HepG2 (cell line): Measurements from ENCODE around the gene NAT9. TPM values are rescaled to one million over a fixed set of nuclear protein-coding genes. Genes with fewer than 3 reads are reported as not detected.

Experiments used
- ATAC-seq: fragments of 200-7000 bp; cut with Tn5 transposase; 3 replicates; pipeline ENCODE4 v1.9.1; 2020; ENCODE audit warnings: mild to moderate bottlenecking, moderate library complexity
- BruUV-seq: library from RNA; stranded (reverse); fragments of 400-500 nt; replicated peaks from 2 replicates; lab custom pipeline; 2021; lab: Mats Ljungman, UMichigan
- CTCF ChIA-PET: fragments of 300-600 bp; formaldehyde crosslinking; extraction: SDS; loops from one replicate; lab custom pipeline; 2021; ENCODE audit warnings: low total read pairs, inconsistent platforms, low intra/inter-chr PET ratio; lab: Yijun Ruan, JAX
- POLR2A ChIA-PET: fragments of 350-600 bp; sonication (Branson Sonifier 250); formaldehyde crosslinking; loops from one replicate; lab custom pipeline; 2020; ENCODE audit warnings: antibody characterized with exemption, inconsistent platforms; lab: Yijun Ruan, JAX
- DNase-seq: peaks from one replicate; pipeline ENCODE4 v3.0.0-alpha.2; 2015; ENCODE audit warnings: low spot score
- FAIRE-seq: peaks from 3 replicates; lab custom pipeline; 2011; peaks lifted over from hg19 to GRCh38; lab: Jason Lieb, UNC
- H2AFZ ChIP-seq: one replicate; pipeline ENCODE4 v1.6.1; 2011; ENCODE audit warnings: low read length, inconsistent platforms
- H3K27ac ChIP-seq: fragments of 300-600 bp; 3 replicates; pipeline ENCODE4 v1.8.0; 2011; ENCODE audit warnings: mixed run types, mild to moderate bottlenecking, mixed read lengths, low read length, inconsistent platforms; ENCODE audit not compliant: insufficient read depth; ENCODE audit errors: extremely low read length
- H3K27me3 ChIP-seq, 2 experiments: fragments of 200-600 bp in 1 of 2; 2 replicates in 1 of 2; 3 replicates in 1 of 2; pipeline versions ENCODE4 v1.6.0 to v1.8.0; 2011; ENCODE audit warnings: low read length in 2 of 2, mild to moderate bottlenecking in 2 of 2, moderate library complexity in 2 of 2, inconsistent platforms in 1 of 2; ENCODE audit not compliant: insufficient read depth in 2 of 2, control insufficient read depth in 1 of 2
- H3K36me3 ChIP-seq, 2 experiments: fragments of 200-600 bp in 1 of 2; replicated peaks in 1 of 2; 2 replicates in 1 of 2; 3 replicates in 1 of 2; pipeline versions ENCODE4 v1.5.1 to v1.8.0; 2011; ENCODE audit warnings: low read length in 2 of 2, inconsistent platforms in 1 of 2; ENCODE audit not compliant: insufficient read depth in 2 of 2, control insufficient read depth in 1 of 2
- H3K4me1 ChIP-seq: 2 replicates; pipeline ENCODE4 v1.5.1; 2012; ENCODE audit warnings: low read length, inconsistent platforms; ENCODE audit not compliant: insufficient read depth
- H3K4me2 ChIP-seq: 2 replicates; pipeline ENCODE4 v1.6.0; 2011; ENCODE audit warnings: low read depth, low read length, inconsistent platforms
- H3K4me3 ChIP-seq, 3 experiments: fragments of 200-600 bp in 1 of 3; sonication (generic), shearing (Covaris generic) in 1 of 3; replicated peaks in 1 of 3; 2 replicates each; pipeline ENCODE4 v1.5.1; 2011 to 2016; ENCODE audit warnings: low read length in 3 of 3, inconsistent platforms in 2 of 3, low read depth in 2 of 3, mild to moderate bottlenecking in 2 of 3, control low read depth in 1 of 3, mixed read lengths in 1 of 3; ENCODE audit not compliant: insufficient read depth in 1 of 3
- H3K79me2 ChIP-seq: one replicate; pipeline ENCODE4 v1.6.1; 2011; ENCODE audit warnings: low read length, inconsistent platforms; ENCODE audit not compliant: insufficient read depth
- H3K9ac ChIP-seq: 2 replicates; pipeline ENCODE4 v1.6.0; 2011; ENCODE audit warnings: mild to moderate bottlenecking, low read depth, low read length, inconsistent platforms; ENCODE audit not compliant: insufficient read depth
- H3K9me3 ChIP-seq: 2 replicates; pipeline ENCODE4 v1.5.1; 2012; ENCODE audit warnings: mild to moderate bottlenecking, low read length
- H4K20me1 ChIP-seq: 2 replicates; pipeline ENCODE4 v1.6.0; 2011; ENCODE audit warnings: inconsistent platforms, mild to moderate bottlenecking, low read length, moderate library complexity; ENCODE audit not compliant: insufficient read depth
- ARNT ChIP-seq: fragments of 450-650 bp; IDR thresholded peaks from 2 replicates; pipeline ENCODE4 v1.6.1; 2017
- CENPT ChIP-seq: sonication (generic); formaldehyde crosslinking; IDR thresholded peaks from 2 replicates; pipeline ENCODE4 v1.8.0; 2022; ENCODE audit warnings: low read depth, mild to moderate bottlenecking, moderate library complexity, missing genetic modification reagents
- CREBL2 ChIP-seq: sonication (generic); formaldehyde crosslinking; IDR thresholded peaks from 2 replicates; pipeline ENCODE4 v1.8.1; 2023; ENCODE audit warnings: missing genetic modification reagents, mild to moderate bottlenecking, borderline replicate concordance
- DPF2 ChIP-seq: sonication (generic); formaldehyde crosslinking; IDR thresholded peaks from 2 replicates; pipeline ENCODE4 v1.4.0; 2020; ENCODE audit warnings: mild to moderate bottlenecking, low read depth, missing genetic modification reagents, borderline replicate concordance
- FOXJ3 ChIP-seq: sonication (generic); formaldehyde crosslinking; IDR thresholded peaks from 2 replicates; pipeline ENCODE4 v1.4.0; 2020; ENCODE audit warnings: missing genetic modification reagents, mild to moderate bottlenecking, borderline replicate concordance
- GTF2F1 ChIP-seq: fragments of 150-350 bp; IDR thresholded peaks from 2 replicates; pipeline ENCODE4 v1.6.1; 2014; ENCODE audit warnings: low read length
- GTF3A ChIP-seq: sonication (generic); formaldehyde crosslinking; conservative IDR thresholded peaks from 2 replicates; pipeline ENCODE4 v1.4.0; 2020; ENCODE audit warnings: mild to moderate bottlenecking, missing genetic modification reagents
- HDAC6 ChIP-seq: fragments of 200-600 bp; sonication (generic); IDR thresholded peaks from 2 replicates; pipeline ENCODE4 v1.7.0; 2017; ENCODE audit warnings: mild to moderate bottlenecking, antibody characterized with exemption, low read length, low read depth
- KDM1A ChIP-seq: IDR thresholded peaks from 2 replicates; pipeline ENCODE4 v1.6.1; 2016; ENCODE audit warnings: missing compliant biosample characterization
- LBX2 ChIP-seq: sonication (generic); formaldehyde crosslinking; IDR thresholded peaks from 2 replicates; pipeline ENCODE4 v1.5.0; 2020; ENCODE audit warnings: missing genetic modification reagents, mild to moderate bottlenecking, borderline replicate concordance
- MAF1 ChIP-seq: sonication (generic); formaldehyde crosslinking; IDR thresholded peaks from 2 replicates; pipeline ENCODE4 v1.5.0; 2020; ENCODE audit warnings: missing genetic modification reagents, borderline replicate concordance
- MEIS1 ChIP-seq: sonication (generic); formaldehyde crosslinking; IDR thresholded peaks from 2 replicates; pipeline ENCODE4 v1.9.0; 2021; ENCODE audit warnings: mild to moderate bottlenecking, missing genetic modification reagents, moderate library complexity, borderline replicate concordance
- NCOR1 ChIP-seq: fragments of 200-600 bp; sonication (generic); IDR thresholded peaks from 2 replicates; pipeline ENCODE4 v1.7.0; 2017; ENCODE audit warnings: antibody characterized with exemption, low read length, borderline replicate concordance
- NFE2L1 ChIP-seq: sonication (generic); formaldehyde crosslinking; IDR thresholded peaks from 2 replicates; pipeline ENCODE4 v1.4.0; 2020; ENCODE audit warnings: missing genetic modification reagents, mild to moderate bottlenecking, borderline replicate concordance
- PCBP2 ChIP-seq: fragments of 200-400 bp; formaldehyde crosslinking; optimal IDR thresholded peaks from 2 replicates; pipeline ENCODE3; 2018; ENCODE audit warnings: low read length, low read depth; ENCODE audit not compliant: poor library complexity, severe bottlenecking
- ZBTB38 ChIP-seq: sonication (generic); formaldehyde crosslinking; IDR thresholded peaks from 2 replicates; pipeline ENCODE4 v1.5.1; 2020; ENCODE audit warnings: mild to moderate bottlenecking, missing genetic modification reagents
- ZNF326 ChIP-seq: sonication (generic); formaldehyde crosslinking; IDR thresholded peaks from 2 replicates; pipeline ENCODE4 v1.4.0; 2020; ENCODE audit warnings: missing genetic modification reagents, borderline replicate concordance
- ZNF432 ChIP-seq: sonication (generic); formaldehyde crosslinking; IDR thresholded peaks from 2 replicates; pipeline ENCODE4 v1.5.0; 2020; ENCODE audit warnings: missing genetic modification reagents, mild to moderate bottlenecking, borderline replicate concordance
- ZNF598 ChIP-seq: sonication (generic); formaldehyde crosslinking; IDR thresholded peaks from 2 replicates; pipeline ENCODE4 v1.5.1; 2020; ENCODE audit warnings: mild to moderate bottlenecking, missing genetic modification reagents, borderline replicate concordance
- ZNF652 ChIP-seq: IDR thresholded peaks from 2 replicates; pipeline ENCODE4 v1.6.1; 2016; ENCODE audit warnings: low read depth, borderline replicate concordance
- ZNF775 ChIP-seq: sonication (generic); formaldehyde crosslinking; IDR thresholded peaks from 2 replicates; pipeline ENCODE4 v1.4.0; 2020; ENCODE audit warnings: missing genetic modification reagents, mild to moderate bottlenecking, moderate library complexity, borderline replicate concordance
- WGBS: methylation state at CpG from one replicate; pipeline ENCODE4 v1.1.6; 2017; ENCODE audit warnings: low lambda C conversion rate; 5-methylcytosine and 5-hydroxymethylcytosine counted together
- in situ Hi-C: cut with HindIII; loops from 2 replicates; pipeline ENCODE4 v1.10.0; 2017; ENCODE audit warnings: low pct_unique_long_range_greater_than_20kb; ENCODE audit not compliant: extremely low pct_ligation_motif_present
- intact Hi-C: fragments of 100-400 bp; cut with micrococcal nuclease; formaldehyde crosslinking; loops from one replicate; pipeline ENCODE4 v1.10.0; 2022; ENCODE audit not compliant: unreplicated experiment
- polyA plus RNA-seq, 8 experiments: library from polyadenylated mRNA; depleted of rRNA in 3 of 8; stranded (reverse) in 7 of 8; unstranded in 1 of 8; fragments of >200 nt; fragmentation: Illumina TruSeq in 4 of 8; extraction: Trizol in 4 of 8; gene quantifications; 2 replicates each; pipeline versions ENCODE4 v1.2.1 to v1.2.3, GENCODE V29; 2011 to 2016; ENCODE audit warnings: low read depth in 4 of 8, missing spikeins in 1 of 8, mixed read lengths in 1 of 8; ENCODE audit not compliant: insufficient read depth in 1 of 8
- total RNA-seq, 5 experiments: library from RNA; depleted of rRNA; stranded (reverse); fragments of >200 nt; fragmentation: Illumina TruSeq; extraction: Trizol; gene quantifications; 2 replicates each; pipeline ENCODE4 v1.2.3, GENCODE V29; 2016; ENCODE audit warnings: low read depth in 1 of 5

NAT9 gene
- total and polyA plus RNA-seq, 2 of the 13 experiments (the other 11 are each of a cell fraction or from before 2014, with no cell fraction given) = 39.7 to 44.2 TPM

GRCh38 chr17:74771319-74771914, 4.7 kb downstream of the NAT9 start (continued):
- 0 out of 2 replicates have a peak, but pooled peaks have one; percentile 52 for TF ChIP-seq CREBL2 (CRISPR knock-in tag)

GRCh38 chr17:74770498-74771318, 5.4 kb downstream of the NAT9 start:
- no peaks in the 10 kb centered on the region; a peak in 1 of 5 replicates for H3K27me3 ChIP-seq
- peak overlapping the region; percentile 52 for H3K27ac ChIP-seq
- ChIA-PET POLR2A (interaction anchor here (0.6 to 29.3 kb wide), 8 partner anchors 8 to 102 kb away, joined by 3 to 1459 read pairs (median 6); partner anchors contain the start of genes FDXR, NHERF1 and RAB37), CTCF (interaction anchor here (0.7 to 12.2 kb wide), 6 partner anchors 10 to 113 kb away, joined by 3 to 219 read pairs (median 5); partner anchors contain the start of gene NHERF1)
- peaks cover 26% of the 10 kb centered on the region for H3K79me2 ChIP-seq
- peaks cover 20% of the 10 kb centered on the region; the same call in 1 of the 2 replicates for H4K20me1 ChIP-seq
- peaks cover 37 to 68% of the 10 kb centered on the region in 2 experiments for H3K36me3 ChIP-seq
- WGBS = 42% methylated on average over 16 of the region's 16 CpGs
- H3K4me2 ChIP-seq = no peak overlapping the region
- H3K9ac ChIP-seq = no peak overlapping the region
- in situ Hi-C loops (no loop called here), intact Hi-C loops (loop anchor here (1.0 kb wide), 1 partner anchor 25 kb away; no protein-coding TSS in a partner anchor)
- no peak overlapping the region for H3K4me3 ChIP-seq
- FAIRE-seq (peak; percentile 87), DNase-seq (peak; percentile 81), ATAC-seq (peak; percentile 78)
- H3K4me1 ChIP-seq = peaks cover 94% of the 10 kb centered on the region
- H2AFZ ChIP-seq = no peak overlapping the region
- H3K9me3 ChIP-seq = no peaks in the 10 kb centered on the region
- BruUV-seq = no TSS peak
- TF ChIP-seq PCBP2 (no peak), ZBTB38 (CRISPR knock-in tag) (peak; percentile 11; the same call in 1 of the 2 replicates), GTF2F1 (no peak), FOXJ3 (CRISPR knock-in tag) (no peak), MEIS1 (CRISPR knock-in tag) (no peak; the same call in 1 of the 2 replicates), ZNF432 (no peak), GTF3A (CRISPR knock-in tag) (no peak), ZNF775 (CRISPR knock-in tag) (no peak), DPF2 (CRISPR knock-in tag) (no peak), ZNF598 (CRISPR knock-in tag) (peak; percentile 56; the same call in 1 of the 2 replicates), NCOR1 (no peak), LBX2 (0 out of 2 replicates have a peak, but pooled peaks have one; percentile 16), CENPT (CRISPR knock-in tag) (0 out of 2 replicates have a peak, but pooled peaks have one; percentile 12), ZNF326 (CRISPR knock-in tag) (no peak; the same call in 1 of the 2 replicates), ARNT (no peak), HDAC6 (no peak), MAF1 (CRISPR knock-in tag) (no peak), NFE2L1 (CRISPR knock-in tag) (no peak), KDM1A (CRISPR knock-in tag) (peak; percentile 21; the same call in 1 of the 2 replicates), ZNF652 (CRISPR knock-in tag) (peak; percentile 76; the same call in 1 of the 2 replicates)
